Activated naive CD4-positive, alpha-beta T cell treated with anti-CD3 and anti-CD28 coated beads, Interleukin-2, amount 50 U/mL, for 72 hours (primary cell): ENCODE data around the gene EFCAB13. TPM values are rescaled to one million over a fixed set of nuclear protein-coding genes. Genes with fewer than 3 reads are reported as not detected.

Experiments used
- ATAC-seq, 2 donors: fragments of 150-1000 bp; cut with Tn5 transposase; 2 replicates each; pipeline ENCODE4 v1.10.0; 2021; ENCODE audit warnings: mild to moderate bottlenecking in 2 of 2, moderate library complexity in 2 of 2
- DNase-seq, 2 donors: peaks; one replicate each; pipeline ENCODE4 v3.0.0; 2021 to 2022; ENCODE audit warnings: low spot score in 2 of 2
- H3K27ac Mint-ChIP-seq, 2 donors: one replicate each; pipeline ENCODE4 v1.8.0; 2022; ENCODE audit warnings: mild to moderate bottlenecking in 2 of 2, mixed read lengths in 2 of 2
- H3K36me3 Mint-ChIP-seq, 2 donors: one replicate each; pipeline ENCODE4 v1.8.0; 2022; ENCODE audit warnings: mixed read lengths in 2 of 2
- H3K9me3 Mint-ChIP-seq, 2 donors: one replicate each; pipeline ENCODE4 v1.8.0; 2022; ENCODE audit warnings: mixed read lengths in 2 of 2
- total RNA-seq, 2 donors: library from RNA; stranded (reverse); gene quantifications; one replicate each; pipeline ENCODE4 v1.2.3, GENCODE V29; 2022

EFCAB13 gene
- total RNA-seq, 2 donors from 2014 or later, result 3.8 to 6.8 TPM

- Mint-ChIP-seq H3K9me3 (no peaks in the 10 kb centered on the region), H3K36me3 (no peaks in the 10 kb centered on the region), H3K27ac (no peak overlapping the region)
- ATAC-seq, result peak; percentile 70 to 77
- peak in 1 of 2 donors; percentile 12 for DNase-seq
Observed at GRCh38 chr17:47315451-47316266, 8.1 kb upstream of the EFCAB13 start.

- Mint-ChIP-seq H3K9me3 (peaks cover 0 to 4% of the 10 kb centered on the region in 2 donors), H3K27ac (no peak overlapping the region), H3K36me3 (peaks cover 0 to 4% of the 10 kb centered on the region in 2 donors)
- no peak for DNase-seq
- no peak for ATAC-seq
Observed at GRCh38 chr17:47316311-47316710, 7.4 kb upstream of the EFCAB13 start.

- DNase-seq, result no peak
- Mint-ChIP-seq H3K9me3 (peaks cover 0 to 6% of the 10 kb centered on the region in 2 donors), H3K27ac (no peak overlapping the region), H3K36me3 (peaks cover 0 to 6% of the 10 kb centered on the region in 2 donors)
- no peak for ATAC-seq
Observed at GRCh38 chr17:47317119-47317518, 6.6 kb upstream of the EFCAB13 start.

- Mint-ChIP-seq H3K27ac (no peak overlapping the region), H3K9me3 (peaks cover 0 to 6% of the 10 kb centered on the region in 2 donors), H3K36me3 (peaks cover 0 to 6% of the 10 kb centered on the region in 2 donors)
- ATAC-seq, result no peak
- DNase-seq, result no peak
Observed at GRCh38 chr17:47318197-47318918, 5.4 kb upstream of the EFCAB13 start.

- Mint-ChIP-seq H3K27ac (no peak overlapping the region), H3K36me3 (peaks cover 0 to 6% of the 10 kb centered on the region in 2 donors), H3K9me3 (peaks cover 0 to 6% of the 10 kb centered on the region in 2 donors)
- DNase-seq, result no peak
- no peak for ATAC-seq
Observed at GRCh38 chr17:47320879-47321502, 2.8 kb upstream of the EFCAB13 start.

GRCh38 chr17:47324224-47325020 lies 667 bp downstream of the EFCAB13 start:
- ATAC-seq (peak; percentile 70 to 74), DNase-seq (peak; percentile 48 to 61)
- Mint-ChIP-seq H3K36me3 (peaks cover 0 to 6% of the 10 kb centered on the region in 2 donors), H3K27ac (peak overlapping the region; percentile 94), H3K9me3 (peaks cover 0 to 6% of the 10 kb centered on the region in 2 donors)

- Mint-ChIP-seq H3K27ac (peak overlapping the region; percentile 15 to 94), H3K9me3 (peaks cover 0 to 6% of the 10 kb centered on the region in 2 donors), H3K36me3 (peaks cover 0 to 6% of the 10 kb centered on the region in 2 donors)
- DNase-seq (no peak), ATAC-seq (no peak)
Observed at GRCh38 chr17:47325176-47325575, 1.4 kb downstream of the EFCAB13 start.

- DNase-seq (no peak), ATAC-seq (no peak)
- Mint-ChIP-seq H3K9me3 (no peaks in the 10 kb centered on the region), H3K27ac (no peak overlapping the region), H3K36me3 (peaks cover 0 to 15% of the 10 kb centered on the region in 2 donors)
Observed at GRCh38 chr17:47330548-47330947, 6.8 kb downstream of the EFCAB13 start.

GRCh38 chr17:47332287-47332686 lies 8.5 kb downstream of the EFCAB13 start:
- ATAC-seq, result no peak
- Mint-ChIP-seq H3K27ac (no peak overlapping the region), H3K9me3 (no peaks in the 10 kb centered on the region), H3K36me3 (peaks cover 0 to 15% of the 10 kb centered on the region in 2 donors)
- no peak for DNase-seq

GRCh38 chr17:47335101-47335936 lies 11.6 kb downstream of the EFCAB13 start:
- DNase-seq (no peak), ATAC-seq (no peak)
- H3K27ac Mint-ChIP-seq, result no peak overlapping the region
- H3K36me3 Mint-ChIP-seq, result peaks cover 0 to 15% of the 10 kb centered on the region in 2 donors
- no peaks in the 10 kb centered on the region for H3K9me3 Mint-ChIP-seq

GRCh38 chr17:47338026-47338425 lies 14.3 kb downstream of the EFCAB13 start:
- DNase-seq (no peak), ATAC-seq (no peak)
- Mint-ChIP-seq H3K36me3 (peaks cover 0 to 6% of the 10 kb centered on the region in 2 donors), H3K9me3 (no peaks in the 10 kb centered on the region), H3K27ac (no peak overlapping the region)

- Mint-ChIP-seq H3K36me3 (peaks cover 0 to 16% of the 10 kb centered on the region in 2 donors), H3K27ac (no peak overlapping the region), H3K9me3 (no peaks in the 10 kb centered on the region)
- no peak for ATAC-seq
- no peak for DNase-seq
Observed at GRCh38 chr17:47352848-47353247, 29.1 kb downstream of the EFCAB13 start.

- peaks cover 0 to 16% of the 10 kb centered on the region in 2 donors for H3K36me3 Mint-ChIP-seq
- DNase-seq, result no peak
- ATAC-seq, result no peak
- H3K27ac Mint-ChIP-seq, result no peak overlapping the region
- H3K9me3 Mint-ChIP-seq, result no peaks in the 10 kb centered on the region
Observed at GRCh38 chr17:47358652-47359051, 34.9 kb downstream of the EFCAB13 start.

- ATAC-seq, result no peak
- H3K9me3 Mint-ChIP-seq, result no peaks in the 10 kb centered on the region
- H3K36me3 Mint-ChIP-seq, result no peaks in the 10 kb centered on the region
- no peak for DNase-seq
- H3K27ac Mint-ChIP-seq, result no peak overlapping the region
Observed at GRCh38 chr17:47363171-47363570, 39.4 kb downstream of the EFCAB13 start.

- H3K27ac Mint-ChIP-seq, result no peak overlapping the region
- peaks cover 0 to 3% of the 10 kb centered on the region in 2 donors for H3K36me3 Mint-ChIP-seq
- H3K9me3 Mint-ChIP-seq, result peaks cover 3 to 4% of the 10 kb centered on the region in 2 donors
- DNase-seq (no peak), ATAC-seq (no peak)
Observed at GRCh38 chr17:47367257-47367656, 43.5 kb downstream of the EFCAB13 start.
